ELR (cell line): ENCODE measurements around the gene DNAAF5.

Experiments
- DNase-seq: peaks from one replicate; pipeline ENCODE4 v3.0.0-alpha.2; 2015; ENCODE audit warnings: low read depth

Gene DNAAF5

GRCh38 chr7:726084-726853, at the start of gene DNAAF5:
Gene DNAAF5 (plus strand): TSS chr7:726699. CDS start chr7:726721, 22 bp downstream.
- DNase-seq = peak; percentile 90

GRCh38 chr7:676972-677385, 49.5 kb upstream of the DNAAF5 start:
- no peak for DNase-seq

- DNase-seq = no peak
Observed at GRCh38 chr7:680411-681127, 45.9 kb upstream of the DNAAF5 start.

- DNase-seq = no peak
Observed at GRCh38 chr7:681551-682307, 44.8 kb upstream of the DNAAF5 start.

GRCh38 chr7:682810-683209, 43.7 kb upstream of the DNAAF5 start:
- DNase-seq = no peak

GRCh38 chr7:683526-684205, 42.8 kb upstream of the DNAAF5 start:
- DNase-seq = no peak

GRCh38 chr7:684416-684815, 42.1 kb upstream of the DNAAF5 start:
- DNase-seq = no peak

GRCh38 chr7:685540-685939, 41.0 kb upstream of the DNAAF5 start:
- DNase-seq = no peak

GRCh38 chr7:690478-691360, 35.8 kb upstream of the DNAAF5 start:
- no peak for DNase-seq

GRCh38 chr7:691361-692045, 35.0 kb upstream of the DNAAF5 start:
- no peak for DNase-seq

- DNase-seq = no peak
Observed at GRCh38 chr7:693280-693679, 33.2 kb upstream of the DNAAF5 start.

- no peak for DNase-seq
Observed at GRCh38 chr7:696426-696811, 30.1 kb upstream of the DNAAF5 start.

GRCh38 chr7:696812-697551, 29.5 kb upstream of the DNAAF5 start:
- DNase-seq = no peak

GRCh38 chr7:698515-699475, 27.7 kb upstream of the DNAAF5 start:
- DNase-seq = no peak

GRCh38 chr7:699476-700170, 26.9 kb upstream of the DNAAF5 start:
- no peak for DNase-seq

GRCh38 chr7:701086-701671, 25.3 kb upstream of the DNAAF5 start:
- no peak for DNase-seq

- DNase-seq = no peak
Observed at GRCh38 chr7:703049-703448, 23.4 kb upstream of the DNAAF5 start.

GRCh38 chr7:706721-707120, 19.8 kb upstream of the DNAAF5 start:
- no peak for DNase-seq
